B cell (primary cell): ENCODE results near the gene DDAH2.

Experiments used
- CTCF ChIP-seq: fragments of 200-600 bp; IDR thresholded peaks from one replicate; pipeline ENCODE4 v1.8.0; 2022; ENCODE audit warnings: antibody characterized with exemption, mild to moderate bottlenecking
- EZH2 ChIP-seq: IDR thresholded peaks from 2 replicates; pipeline ENCODE4 v1.6.1; 2012; ENCODE audit warnings: borderline replicate concordance, low read depth, mild to moderate bottlenecking, moderate library complexity, low read length; ENCODE audit not compliant: insufficient read depth, poor library complexity, severe bottlenecking

- TF ChIP-seq CTCF (no peak), EZH2 (no peak)
Observed at GRCh38 chr6:31764198-31764597, 35.1 kb upstream of the DDAH2 start.
